GM12878 (cell line): ENCODE data around the gene SULT2B1. TPM values are rescaled to one million over a fixed set of nuclear protein-coding genes. Genes with fewer than 3 reads are reported as not detected.
A peak's percentile ranks its signal among the peaks of the same experiment; 100 is the strongest.

Source experiments
- ATAC-seq: fragments of 200-7000 bp; cut with Tn5 transposase; 3 replicates; pipeline ENCODE4 v1.9.1; 2020; ENCODE audit warnings: mild to moderate bottlenecking, moderate library complexity
- BruUV-seq: library from RNA; stranded (reverse); fragments of 400-500 nt; replicated peaks from 2 replicates; lab custom pipeline; 2021; lab: Mats Ljungman, UMichigan
- CTCF ChIA-PET: fragments of 300-600 bp; sonication (Branson Sonifier 250); formaldehyde crosslinking; extraction: SDS; loops from one replicate; lab custom pipeline; 2021; ENCODE audit warnings: inconsistent platforms; lab: Yijun Ruan, JAX
- POLR2A ChIA-PET: fragments of 350-600 bp; formaldehyde crosslinking; extraction: SDS; loops from one replicate; lab custom pipeline; 2021; ENCODE audit warnings: inconsistent platforms; lab: Charles Lee
- RAD21 ChIA-PET: fragments of 300-600 bp; sonication (Branson Sonifier 250); formaldehyde crosslinking; loops from one replicate; lab custom pipeline; 2023; ENCODE audit warnings: antibody characterized with exemption; ENCODE audit not compliant: unreplicated experiment; lab: Charles Lee
- SMC1A ChIA-PET: fragments of 300-600 bp; sonication (Branson Sonifier 250); formaldehyde crosslinking; loops from one replicate; lab custom pipeline; 2023; ENCODE audit not compliant: unreplicated experiment, uncharacterized antibody; lab: Charles Lee
- DNase-seq: peaks from one replicate; pipeline ENCODE4 v3.0.0-alpha.2; 2011; ENCODE audit warnings: low read depth, low spot score
- FAIRE-seq: peaks from 3 replicates; lab custom pipeline; 2011; peaks lifted over from hg19 to GRCh38; lab: Jason Lieb, UNC
- H2AFZ ChIP-seq: 2 replicates; pipeline ENCODE4 v1.6.0; 2011; ENCODE audit warnings: low read depth, low read length, control low read depth; ENCODE audit not compliant: control insufficient read depth
- H3K27ac ChIP-seq: 2 replicates; pipeline ENCODE4 v1.5.1; 2011; ENCODE audit warnings: control low read depth; ENCODE audit not compliant: control insufficient read depth, insufficient read depth
- H3K27me3 ChIP-seq, 2 experiments: replicated peaks in 1 of 2; 2 replicates each; pipeline versions ENCODE4 v1.6.0 to v1.6.1; 2011; ENCODE audit warnings: low read length in 1 of 2; ENCODE audit not compliant: control insufficient read depth in 2 of 2, insufficient read depth in 2 of 2
- H3K36me3 ChIP-seq, 2 experiments: 2 replicates each; pipeline ENCODE4 v1.5.1; 2011; ENCODE audit warnings: low read length in 1 of 2; ENCODE audit not compliant: control insufficient read depth in 2 of 2, insufficient read depth in 2 of 2
- H3K4me1 ChIP-seq: 2 replicates; pipeline ENCODE4 v1.6.1; 2011; ENCODE audit warnings: mild to moderate bottlenecking, low read length, moderate library complexity, mixed read lengths; ENCODE audit not compliant: control insufficient read depth, insufficient read depth
- H3K4me2 ChIP-seq: 2 replicates; pipeline ENCODE4 v1.6.0; 2011; ENCODE audit warnings: control low read depth; ENCODE audit not compliant: control insufficient read depth, insufficient read depth
- H3K4me3 ChIP-seq: fragments of 200-600 bp; sonication (generic); 2 replicates; pipeline ENCODE4 v1.5.1; 2016
- H3K79me2 ChIP-seq: 2 replicates; pipeline ENCODE4 v1.6.0; 2011; ENCODE audit warnings: low read length; ENCODE audit not compliant: control insufficient read depth, insufficient read depth
- H3K9ac ChIP-seq: 2 replicates; pipeline ENCODE4 v1.8.0; 2011; ENCODE audit warnings: low read length, control low read depth, mixed read lengths; ENCODE audit not compliant: control insufficient read depth, insufficient read depth
- H3K9me3 ChIP-seq: replicated peaks from 3 replicates; pipeline ENCODE4 v1.5.1; 2011; ENCODE audit warnings: mild to moderate bottlenecking, low read length; ENCODE audit not compliant: control insufficient read depth, insufficient read depth
- H4K20me1 ChIP-seq: 2 replicates; pipeline ENCODE4 v1.6.0; 2011; ENCODE audit not compliant: control insufficient read depth, insufficient read depth
- ATF7 ChIP-seq: fragments of 450-650 bp; IDR thresholded peaks from 2 replicates; pipeline ENCODE4 v1.6.1; 2016; ENCODE audit warnings: low read depth, mild to moderate bottlenecking
- BACH1 ChIP-seq: fragments of 450-650 bp; IDR thresholded peaks from 2 replicates; pipeline ENCODE4 v1.6.1; 2017; ENCODE audit warnings: mild to moderate bottlenecking, borderline replicate concordance
- BRCA1 ChIP-seq: IDR thresholded peaks from 2 replicates; pipeline ENCODE4 v1.6.1; 2011; ENCODE audit warnings: low read depth, low read length, improper control_type of control experiment
- CHD1 ChIP-seq: IDR thresholded peaks from 2 replicates; pipeline ENCODE4 v1.6.1; 2012; ENCODE audit warnings: low read depth, low read length, improper control_type of control experiment
- CREB1 ChIP-seq: IDR thresholded peaks from 2 replicates; pipeline ENCODE4 v1.6.1; 2012; ENCODE audit warnings: low read depth, mild to moderate bottlenecking, inconsistent platforms
- DPF2 ChIP-seq: fragments of 450-650 bp; IDR thresholded peaks from 2 replicates; pipeline ENCODE4 v1.6.1; 2017; ENCODE audit warnings: mild to moderate bottlenecking
- FOXK2 ChIP-seq: fragments of 450-650 bp; IDR thresholded peaks from 2 replicates; pipeline ENCODE4 v1.6.1; 2017; ENCODE audit warnings: mild to moderate bottlenecking, moderate library complexity
- GABPA ChIP-seq: IDR thresholded peaks from 2 replicates; pipeline ENCODE4 v1.6.1; 2014; ENCODE audit warnings: antibody characterized with exemption, low read depth, mild to moderate bottlenecking, inconsistent platforms
- HCFC1 ChIP-seq: fragments of 150-350 bp; IDR thresholded peaks from 2 replicates; pipeline ENCODE4 v1.6.1; 2014; ENCODE audit warnings: low read length
- HDAC6 ChIP-seq: fragments of 200-600 bp; sonication (generic); IDR thresholded peaks from one replicate; pipeline ENCODE4 v1.8.0; 2017; ENCODE audit warnings: antibody characterized with exemption; ENCODE audit not compliant: unreplicated experiment
- KAT2A ChIP-seq: conservative IDR thresholded peaks from 2 replicates; pipeline ENCODE4 v1.6.1; 2011; ENCODE audit warnings: low read depth, low read length; ENCODE audit not compliant: control insufficient read depth
- NFIC ChIP-seq: IDR thresholded peaks from 2 replicates; pipeline ENCODE4 v1.6.1; 2012; ENCODE audit warnings: low read depth, mild to moderate bottlenecking, inconsistent platforms, low read length, moderate library complexity
- NR2F1 ChIP-seq: fragments of 450-650 bp; conservative IDR thresholded peaks from 2 replicates; pipeline ENCODE4 v1.6.1; 2017; ENCODE audit warnings: mild to moderate bottlenecking
- RBBP5 ChIP-seq: fragments of 200-600 bp; sonication (generic); conservative IDR thresholded peaks from 2 replicates; pipeline ENCODE4 v1.6.1; 2016
- SUPT20H ChIP-seq: IDR thresholded peaks from 2 replicates; pipeline ENCODE4 v1.6.1; 2011; ENCODE audit warnings: low read depth, mild to moderate bottlenecking, low read length, moderate library complexity, borderline replicate concordance; ENCODE audit not compliant: control insufficient read depth
- TBL1XR1 ChIP-seq: IDR thresholded peaks from 2 replicates; pipeline ENCODE4 v1.6.1; 2012; ENCODE audit warnings: low read depth, low read length, improper control_type of control experiment
- TCF3 ChIP-seq: IDR thresholded peaks from 2 replicates; pipeline ENCODE4 v1.6.1; 2012; ENCODE audit warnings: low read depth, mild to moderate bottlenecking, low read length, borderline replicate concordance; ENCODE audit not compliant: insufficient read depth
- YBX1 ChIP-seq: fragments of 450-650 bp; IDR thresholded peaks from 2 replicates; pipeline ENCODE4 v1.6.1; 2016; ENCODE audit warnings: antibody characterized with exemption
- ZNF384 ChIP-seq: IDR thresholded peaks from 2 replicates; pipeline ENCODE4 v1.6.1; 2012; ENCODE audit warnings: low read depth, mild to moderate bottlenecking, low read length, improper control_type of control experiment, borderline replicate concordance
- WGBS: methylation state at CpG from one replicate; pipeline ENCODE4 v1.1.6; 2016; ENCODE audit warnings: low lambda C conversion rate; ENCODE audit not compliant: insufficient replicate concordance, insufficient coverage; ENCODE audit errors: missing lambda C conversion rate; 5-methylcytosine and 5-hydroxymethylcytosine counted together
- in situ Hi-C: fragments of 300-500 bp; cut with MboI; formaldehyde crosslinking; loops from 9 replicates; pipeline ENCODE4 v1.14.3; 2018; ENCODE audit warnings: mixed read lengths
- intact Hi-C: fragments of 100-400 bp; cut with micrococcal nuclease; formaldehyde crosslinking; loops from one replicate; pipeline ENCODE4 v1.14.2; 2022; ENCODE audit not compliant: unreplicated experiment
- polyA plus RNA-seq, 11 experiments: library from polyadenylated mRNA; depleted of rRNA in 4 of 11; unstranded in 6 of 11; stranded (reverse) in 5 of 11; fragments of >200 nt; fragmentation: Nextera tagmentation in 4 of 11; fragmentation: Illumina TruSeq in 1 of 11; extraction: Ambion mirVana in 4 of 11; extraction: Trizol in 1 of 11; gene quantifications; 1 replicate in 1 of 11; 2 replicates in 10 of 11; pipeline versions ENCODE4 v1.2.1 to v1.2.3, GENCODE V29; 2011 to 2016; ENCODE audit warnings: inconsistent platforms in 2 of 11, missing spikeins in 2 of 11, low read depth in 1 of 11
- total RNA-seq, 4 experiments: library from RNA; depleted of rRNA in 3 of 4; stranded (reverse); fragments of >200 nt in 3 of 4; fragmentation: Illumina TruSeq in 1 of 4; extraction: Trizol in 1 of 4; gene quantifications; 2 replicates each; pipeline versions ENCODE4 v1.2.1 to v1.2.3, GENCODE V29; 2013 to 2021
- TF ChIP-seq, protein P1 (sequence below): fragments of 450-650 bp; IDR thresholded peaks from 2 replicates; pipeline ENCODE4 v1.6.1; 2016; ENCODE audit warnings: mild to moderate bottlenecking
- TF ChIP-seq, protein P2 (sequence below): fragments of 450-650 bp; conservative IDR thresholded peaks from 2 replicates; pipeline ENCODE4 v1.6.1; 2017; ENCODE audit warnings: mild to moderate bottlenecking, moderate library complexity
- TF ChIP-seq, protein P3 (sequence below): IDR thresholded peaks from 2 replicates; pipeline ENCODE4 v1.6.1; 2012; ENCODE audit warnings: low read depth, low read length, improper control_type of control experiment

Gene SULT2B1
- total and polyA plus RNA-seq, 10 of the 15 experiments (the other 5 are each of a cell fraction or from before 2014, with no cell fraction given) = 0.11 to 0.14 TPM; not detected in 8

DNA sequence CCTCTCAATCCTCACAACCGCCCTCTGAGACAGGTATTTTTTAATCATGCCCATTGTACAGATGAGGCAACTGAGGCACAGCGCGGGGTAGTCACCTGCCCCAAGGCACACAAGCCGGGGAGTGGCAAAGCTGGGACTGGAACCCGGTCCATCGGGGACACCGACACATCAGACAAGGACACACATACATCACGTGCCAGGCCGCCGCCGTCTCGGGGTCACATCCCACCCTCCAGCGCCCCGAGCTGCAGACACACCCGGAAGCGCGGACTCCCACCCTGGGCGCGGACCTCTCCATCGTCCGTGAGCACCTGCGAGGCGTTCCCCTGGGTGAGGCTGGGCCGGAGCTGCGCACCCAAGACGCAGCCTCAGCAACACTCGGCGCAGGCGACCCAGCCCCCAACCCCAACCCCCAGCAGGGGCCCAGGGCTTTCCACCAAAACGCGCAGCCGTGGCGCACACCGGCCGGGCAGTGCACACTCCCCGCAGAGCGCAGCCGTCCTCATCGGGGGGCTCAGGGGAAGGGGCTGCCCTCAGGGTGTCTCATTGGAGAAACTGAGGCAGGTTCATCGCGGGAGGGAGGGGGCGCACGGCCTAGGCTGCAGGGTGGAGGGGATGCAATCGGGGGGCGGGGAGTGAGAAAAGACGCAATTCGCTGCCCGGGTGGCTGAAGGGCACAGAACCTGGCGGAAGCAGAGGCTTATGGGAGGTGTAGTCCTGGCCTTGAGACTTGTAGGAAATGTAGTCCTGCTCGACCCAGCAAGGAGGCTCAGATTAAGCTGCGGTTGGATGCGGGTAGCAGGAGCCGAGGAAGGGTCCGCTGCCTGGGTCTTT, 38.5 kb upstream of the SULT2B1 start:
- POLR2A ChIA-PET = interaction anchor here (0.5 to 1.2 kb wide), 2 partner anchors 24 to 183 kb away, joined by 3 read pairs; no protein-coding TSS in a partner anchor
- ATAC-seq (peak; percentile 96), FAIRE-seq (peak; percentile 78), DNase-seq (no peak)
- RAD21 ChIA-PET = interaction anchor here (1.3 kb wide), 1 partner anchor 71 kb away, joined by 6 read pairs; no protein-coding TSS in a partner anchor
- Histone ChIP-seq H3K4me3 (peak overlapping the region; percentile 93), H4K20me1 (no peaks in the 10 kb centered on the region; the same call in 1 of the 2 replicates), H3K79me2 (no peaks in the 10 kb centered on the region), H3K4me1 (peaks cover 18% of the 10 kb centered on the region), H3K27me3 (peaks cover 2 to 4% of the 10 kb centered on the region in 2 experiments; a peak in 3 of 4 replicates), H3K36me3 (no peaks in the 10 kb centered on the region), H3K4me2 (peak overlapping the region; percentile 99), H2AFZ (peak overlapping the region; percentile 95), H3K27ac (no peak overlapping the region), H3K9me3 (no peaks in the 10 kb centered on the region), H3K9ac (peak overlapping the region; percentile 44; the same call in 1 of the 2 replicates)
- intact Hi-C loops (no loop called here), in situ Hi-C loops (no loop called here)
- CTCF ChIA-PET = interaction anchor here (0.6 to 2.6 kb wide), 6 partner anchors 23 to 122 kb away, joined by 3 to 13 read pairs (median 3); partner anchors contain the start of gene KDELR1
- WGBS = 2% methylated on average over 46 of the region's 54 CpGs
- no TSS peak for BruUV-seq
- SMC1A ChIA-PET = interaction anchor here (0.6 to 1.5 kb wide), 2 partner anchors 8 to 73 kb away, joined by 3 to 4 read pairs; no protein-coding TSS in a partner anchor
- no peak for TF ChIP-seq CHD1
- TF ChIP-seq BACH1 = no peak
- 0 out of 2 replicates have a peak, but pooled peaks have one; percentile 44 for TF ChIP-seq CREB1
- TF ChIP-seq DPF2 = no peak
- peak; percentile 58 for TF ChIP-seq HDAC6
- peak; percentile 69; the same call in 1 of the 2 replicates for TF ChIP-seq GABPA
- TF ChIP-seq, protein P1, sequence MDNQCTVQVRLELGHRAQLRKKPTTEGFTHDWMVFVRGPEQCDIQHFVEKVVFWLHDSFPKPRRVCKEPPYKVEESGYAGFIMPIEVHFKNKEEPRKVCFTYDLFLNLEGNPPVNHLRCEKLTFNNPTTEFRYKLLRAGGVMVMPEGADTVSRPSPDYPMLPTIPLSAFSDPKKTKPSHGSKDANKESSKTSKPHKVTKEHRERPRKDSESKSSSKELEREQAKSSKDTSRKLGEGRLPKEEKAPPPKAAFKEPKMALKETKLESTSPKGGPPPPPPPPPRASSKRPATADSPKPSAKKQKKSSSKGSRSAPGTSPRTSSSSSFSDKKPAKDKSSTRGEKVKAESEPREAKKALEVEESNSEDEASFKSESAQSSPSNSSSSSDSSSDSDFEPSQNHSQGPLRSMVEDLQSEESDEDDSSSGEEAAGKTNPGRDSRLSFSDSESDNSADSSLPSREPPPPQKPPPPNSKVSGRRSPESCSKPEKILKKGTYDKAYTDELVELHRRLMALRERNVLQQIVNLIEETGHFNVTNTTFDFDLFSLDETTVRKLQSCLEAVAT = no peak
- TF ChIP-seq TCF3 = no peak
- no peak for TF ChIP-seq NR2F1
- TF ChIP-seq SUPT20H = no peak
- TF ChIP-seq RBBP5 = no peak
- no peak for TF ChIP-seq KAT2A
- no peak for TF ChIP-seq ZNF384
- TF ChIP-seq HCFC1 = peak; percentile 89
- TF ChIP-seq ATF7 = no peak
- TF ChIP-seq TBL1XR1 = no peak
- TF ChIP-seq, protein P2, sequence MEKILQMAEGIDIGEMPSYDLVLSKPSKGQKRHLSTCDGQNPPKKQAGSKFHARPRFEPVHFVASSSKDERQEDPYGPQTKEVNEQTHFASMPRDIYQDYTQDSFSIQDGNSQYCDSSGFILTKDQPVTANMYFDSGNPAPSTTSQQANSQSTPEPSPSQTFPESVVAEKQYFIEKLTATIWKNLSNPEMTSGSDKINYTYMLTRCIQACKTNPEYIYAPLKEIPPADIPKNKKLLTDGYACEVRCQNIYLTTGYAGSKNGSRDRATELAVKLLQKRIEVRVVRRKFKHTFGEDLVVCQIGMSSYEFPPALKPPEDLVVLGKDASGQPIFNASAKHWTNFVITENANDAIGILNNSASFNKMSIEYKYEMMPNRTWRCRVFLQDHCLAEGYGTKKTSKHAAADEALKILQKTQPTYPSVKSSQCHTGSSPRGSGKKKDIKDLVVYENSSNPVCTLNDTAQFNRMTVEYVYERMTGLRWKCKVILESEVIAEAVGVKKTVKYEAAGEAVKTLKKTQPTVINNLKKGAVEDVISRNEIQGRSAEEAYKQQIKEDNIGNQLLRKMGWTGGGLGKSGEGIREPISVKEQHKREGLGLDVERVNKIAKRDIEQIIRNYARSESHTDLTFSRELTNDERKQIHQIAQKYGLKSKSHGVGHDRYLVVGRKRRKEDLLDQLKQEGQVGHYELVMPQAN = no peak
- no peak for TF ChIP-seq YBX1
- no peak for TF ChIP-seq BRCA1
- TF ChIP-seq NFIC = no peak
- TF ChIP-seq, protein P3, sequence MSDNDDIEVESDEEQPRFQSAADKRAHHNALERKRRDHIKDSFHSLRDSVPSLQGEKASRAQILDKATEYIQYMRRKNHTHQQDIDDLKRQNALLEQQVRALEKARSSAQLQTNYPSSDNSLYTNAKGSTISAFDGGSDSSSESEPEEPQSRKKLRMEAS = no peak
- TF ChIP-seq FOXK2 = no peak
